H1 (cell line): ENCODE measurements around the gene GRK3. TPM values are rescaled to one million over a fixed set of nuclear protein-coding genes. Genes with fewer than 3 reads are reported as not detected.
"Not testable (repeated sequence)": the region's sequence is repeated elsewhere in the genome, so short reads cannot be mapped to it uniquely, and the experiment has no call there.

Experiments used
- CTCF ChIA-PET: fragments of 300-600 bp; sonication (Branson Sonifier 250); formaldehyde crosslinking; loops from one replicate; lab custom pipeline; 2021; ENCODE audit not compliant: partially characterized antibody; lab: Charles Lee
- POLR2A ChIA-PET: fragments of 300-600 bp; sonication (Branson Sonifier 250); formaldehyde crosslinking; loops from one replicate; lab custom pipeline; 2021; ENCODE audit warnings: inconsistent platforms; ENCODE audit not compliant: partially characterized antibody; lab: Charles Lee
- DNase-seq, 2 experiments: peaks; one replicate each; pipeline versions ENCODE4 v3.0.0 to v3.0.0-alpha.2; 2010 to 2022; ENCODE audit warnings: low spot score in 2 of 2, low read depth in 1 of 2, mixed read lengths in 1 of 2
- FAIRE-seq: peaks from 2 replicates; lab custom pipeline; 2011; peaks lifted over from hg19 to GRCh38; lab: Jason Lieb, UNC
- H2AFZ ChIP-seq: 2 replicates; pipeline ENCODE4 v1.8.1; 2012; ENCODE audit warnings: low read length, inconsistent platforms
- H2AK5ac ChIP-seq: 2 replicates; pipeline ENCODE4 v1.6.1; 2013; ENCODE audit warnings: low read depth, low read length
- H2BK120ac ChIP-seq: replicated peaks from 2 replicates; pipeline ENCODE3; 2013; ENCODE audit warnings: low read depth, low read length, inconsistent platforms
- H2BK12ac ChIP-seq: 2 replicates; pipeline ENCODE4 v1.6.1; 2013; ENCODE audit warnings: low read depth, low read length
- H2BK15ac ChIP-seq: 2 replicates; pipeline ENCODE4 v1.6.1; 2013; ENCODE audit warnings: low read length
- H2BK20ac ChIP-seq: 2 replicates; pipeline ENCODE4 v1.6.1; 2013; ENCODE audit warnings: low read length
- H2BK5ac ChIP-seq: 2 replicates; pipeline ENCODE4 v1.6.1; 2013; ENCODE audit warnings: low read depth, low read length
- H3K14ac ChIP-seq: 2 replicates; pipeline ENCODE4 v1.6.1; 2013; ENCODE audit warnings: inconsistent platforms; ENCODE audit not compliant: insufficient read length
- H3K18ac ChIP-seq: 2 replicates; pipeline ENCODE4 v1.6.1; 2013; ENCODE audit warnings: low read length; ENCODE audit errors: extremely low read depth
- H3K23ac ChIP-seq: 2 replicates; pipeline ENCODE4 v1.6.1; 2013; ENCODE audit warnings: inconsistent platforms; ENCODE audit not compliant: insufficient read length
- H3K23me2 ChIP-seq: 2 replicates; pipeline ENCODE4 v1.6.1; 2013; ENCODE audit warnings: low read depth, low read length
- H3K27ac ChIP-seq: 2 replicates; pipeline ENCODE4 v1.6.1; 2011; ENCODE audit warnings: low read depth, low read length, inconsistent platforms
- H3K27me3 ChIP-seq, 4 experiments: replicated peaks in 1 of 4; 1 replicate in 1 of 4; 2 replicates in 3 of 4; pipeline versions ENCODE4 v1.6.1 to v1.8.1; 2011 to 2013; ENCODE audit warnings: low read length in 3 of 4, mild to moderate bottlenecking in 3 of 4, inconsistent platforms in 2 of 4, mixed read lengths in 2 of 4, moderate library complexity in 1 of 4; ENCODE audit not compliant: control insufficient read depth in 3 of 4, insufficient read depth in 3 of 4; ENCODE audit errors: extremely low read depth in 1 of 4
- H3K36me3 ChIP-seq, 4 experiments: 2 replicates each; pipeline versions ENCODE4 v1.6.1 to v1.8.1; 2011 to 2013; ENCODE audit warnings: mild to moderate bottlenecking in 4 of 4, low read length in 3 of 4, moderate library complexity in 2 of 4, control low read depth in 1 of 4, inconsistent platforms in 1 of 4; ENCODE audit not compliant: insufficient read depth in 4 of 4, control insufficient read depth in 2 of 4
- H3K4ac ChIP-seq: replicated peaks from 2 replicates; pipeline ENCODE3; 2013; ENCODE audit warnings: low read length, low read depth, mixed read lengths, inconsistent platforms; ENCODE audit not compliant: insufficient read length
- H3K4me1 ChIP-seq, 4 experiments: replicated peaks in 1 of 4; 1 replicate in 1 of 4; 2 replicates in 3 of 4; pipeline versions ENCODE4 v1.6.1 to v1.8.1; 2011 to 2013; ENCODE audit warnings: low read length in 3 of 4, inconsistent platforms in 2 of 4, mixed read lengths in 1 of 4; ENCODE audit not compliant: insufficient read depth in 4 of 4, control insufficient read depth in 3 of 4
- H3K4me2 ChIP-seq, 2 experiments: 2 replicates each; pipeline versions ENCODE4 v1.6.1 to v1.8.1; 2011 to 2013; ENCODE audit warnings: low read depth in 2 of 2, low read length in 2 of 2, control low read depth in 1 of 2, inconsistent platforms in 1 of 2, mild to moderate bottlenecking in 1 of 2; ENCODE audit not compliant: insufficient read depth in 1 of 2
- H3K4me3 ChIP-seq, 4 experiments: fragments of 200-600, 300-600 bp in 1 of 4; sonication (generic), shearing (Covaris generic), sonication (Bioruptor Twin) in 1 of 4; 2 replicates each; pipeline versions ENCODE4 v1.5.1 to v1.8.1; 2011 to 2016; ENCODE audit warnings: low read length in 4 of 4, low read depth in 3 of 4, control low read depth in 2 of 4, inconsistent platforms in 2 of 4, mild to moderate bottlenecking in 2 of 4, mixed read lengths in 1 of 4, moderate library complexity in 1 of 4; ENCODE audit not compliant: insufficient read depth in 2 of 4; ENCODE audit errors: extremely low read depth in 1 of 4
- H3K56ac ChIP-seq: replicated peaks from 2 replicates; pipeline ENCODE3; 2013; ENCODE audit warnings: low read depth, mild to moderate bottlenecking, mixed read lengths, low read length, inconsistent platforms; ENCODE audit not compliant: insufficient read length
- H3K79me1 ChIP-seq: 2 replicates; pipeline ENCODE4 v1.6.1; 2013; ENCODE audit warnings: low read depth, low read length, control low read depth
- H3K79me2 ChIP-seq, 2 experiments: 2 replicates each; pipeline versions ENCODE4 v1.6.1 to v1.8.1; 2012 to 2013; ENCODE audit warnings: low read length in 2 of 2, mild to moderate bottlenecking in 2 of 2, inconsistent platforms in 1 of 2; ENCODE audit not compliant: insufficient read depth in 2 of 2, control insufficient read depth in 1 of 2
- H3K9ac ChIP-seq, 4 experiments: replicated peaks in 1 of 4; 1 replicate in 1 of 4; 2 replicates in 3 of 4; pipeline versions ENCODE4 v1.6.1 to v1.8.1; 2011 to 2013; ENCODE audit warnings: low read depth in 3 of 4, low read length in 3 of 4, control low read depth in 2 of 4, mild to moderate bottlenecking in 2 of 4, moderate library complexity in 2 of 4, inconsistent platforms in 1 of 4; ENCODE audit errors: extremely low read depth in 1 of 4
- H3K9me3 ChIP-seq, 2 experiments: 2 replicates each; pipeline versions ENCODE4 v1.6.1 to v1.8.1; 2012 to 2013; ENCODE audit warnings: mild to moderate bottlenecking in 2 of 2, moderate library complexity in 2 of 2, control low read depth in 1 of 2, inconsistent platforms in 1 of 2, low read depth in 1 of 2, low read length in 1 of 2, mixed read lengths in 1 of 2; ENCODE audit not compliant: insufficient read depth in 2 of 2
- H4K20me1 ChIP-seq, 2 experiments: replicated peaks in 1 of 2; 2 replicates each; pipeline versions ENCODE3 to v1.8.1; 2011 to 2013; ENCODE audit warnings: inconsistent platforms in 2 of 2, low read length in 2 of 2, mild to moderate bottlenecking in 1 of 2; ENCODE audit not compliant: insufficient read depth in 2 of 2, control insufficient read depth in 1 of 2
- H4K5ac ChIP-seq: 2 replicates; pipeline ENCODE4 v1.6.1; 2013; ENCODE audit warnings: low read length, low read depth, mixed read lengths, inconsistent platforms; ENCODE audit not compliant: insufficient read length
- H4K8ac ChIP-seq: 2 replicates; pipeline ENCODE4 v1.8.0; 2013; ENCODE audit warnings: mild to moderate bottlenecking, moderate library complexity, low read length, inconsistent platforms; ENCODE audit not compliant: insufficient read depth; ENCODE audit errors: extremely low read depth
- H4K91ac ChIP-seq: replicated peaks from 2 replicates; pipeline ENCODE3; 2013; ENCODE audit warnings: low read length, mixed read lengths, inconsistent platforms; ENCODE audit not compliant: insufficient read length
- WGBS, 2 experiments: shearing (Covaris generic) in 1 of 2; methylation state at CpG; one replicate each; pipeline versions ENCODE4 v1.1.6 to v1.1.7; 2013 to 2015; ENCODE audit warnings: low lambda C conversion rate in 2 of 2, mixed read lengths in 2 of 2, inconsistent platforms in 1 of 2, low coverage in 1 of 2, missing lambda C conversion rate in 1 of 2; ENCODE audit not compliant: insufficient replicate concordance in 2 of 2, insufficient coverage in 1 of 2, insufficient read length in 1 of 2; ENCODE audit errors: extremely low coverage in 1 of 2, missing lambda C conversion rate in 1 of 2; 5-methylcytosine and 5-hydroxymethylcytosine counted together
- polyA plus RNA-seq, 7 experiments: library from polyadenylated mRNA; depleted of rRNA in 3 of 7; stranded (reverse) in 5 of 7; unstranded in 2 of 7; fragments of >200 nt in 5 of 7; fragments of 200-250 nt in 2 of 7; gene quantifications; 1 replicate in 5 of 7; 2 replicates in 1 of 7; 4 replicates in 1 of 7; pipeline versions ENCODE4 v1.2.1 to v1.2.3, GENCODE V29; 2011 to 2013; ENCODE audit warnings: missing spikeins in 2 of 7, mixed read lengths in 2 of 7
- total RNA-seq: library from RNA; stranded (reverse); fragmentation: NEBNext Ultra II Directional; extraction: Animal tissue kit (Norgen Biotek cat#: 25700); gene quantifications from 2 replicates; pipeline ENCODE4 v1.2.1, GENCODE V29; 2021

The GRK3 gene
- total and polyA plus RNA-seq, 2 of the 8 experiments (the other 6 are each of a cell fraction or from before 2014, with no cell fraction given) = 7.5 to 35.3 TPM

DNA sequence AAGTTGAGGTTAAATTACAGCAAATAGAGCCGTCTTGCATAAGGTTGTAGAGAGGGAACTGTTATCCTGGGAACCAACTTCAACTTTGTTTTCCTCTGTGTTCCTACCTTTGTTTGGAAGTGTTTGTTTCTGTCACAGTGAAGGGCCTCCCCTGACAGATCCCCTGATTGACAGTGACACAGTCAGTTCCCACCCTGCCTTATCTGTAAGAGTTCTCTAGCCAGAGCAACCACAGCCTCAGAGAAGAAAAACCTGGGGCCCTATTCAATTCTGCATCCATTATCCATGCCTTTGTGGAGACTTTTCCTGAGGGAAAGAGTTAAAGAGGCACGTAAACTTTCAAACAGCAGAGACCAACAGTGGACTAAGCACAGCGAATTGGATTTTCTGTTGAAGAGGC lies 48.7 kb downstream of the GRK3 start:
- H4K5ac ChIP-seq, POLR2A ChIA-PET, H2AFZ ChIP-seq, H2BK20ac ChIP-seq, H3K79me2 ChIP-seq, H3K56ac ChIP-seq, H3K27ac ChIP-seq, H2BK12ac ChIP-seq, H2BK15ac ChIP-seq, H4K20me1 ChIP-seq, H4K91ac ChIP-seq, H3K79me1 ChIP-seq, H2AK5ac ChIP-seq, H3K18ac ChIP-seq, H4K8ac ChIP-seq, H3K14ac ChIP-seq, H3K4me2 ChIP-seq, H3K27me3 ChIP-seq, H3K36me3 ChIP-seq, H2BK5ac ChIP-seq, H3K23ac ChIP-seq, DNase-seq, H3K4me1 ChIP-seq, CTCF ChIA-PET, H3K9me3 ChIP-seq, H3K9ac ChIP-seq, H3K23me2 ChIP-seq, H3K4ac ChIP-seq, H3K4me3 ChIP-seq, H2BK120ac ChIP-seq: not testable (repeated sequence)
- no CpG with 5 or more reads among the region's 3 CpGs for WGBS, 2 experiments
- FAIRE-seq = peak; percentile 92

DNA sequence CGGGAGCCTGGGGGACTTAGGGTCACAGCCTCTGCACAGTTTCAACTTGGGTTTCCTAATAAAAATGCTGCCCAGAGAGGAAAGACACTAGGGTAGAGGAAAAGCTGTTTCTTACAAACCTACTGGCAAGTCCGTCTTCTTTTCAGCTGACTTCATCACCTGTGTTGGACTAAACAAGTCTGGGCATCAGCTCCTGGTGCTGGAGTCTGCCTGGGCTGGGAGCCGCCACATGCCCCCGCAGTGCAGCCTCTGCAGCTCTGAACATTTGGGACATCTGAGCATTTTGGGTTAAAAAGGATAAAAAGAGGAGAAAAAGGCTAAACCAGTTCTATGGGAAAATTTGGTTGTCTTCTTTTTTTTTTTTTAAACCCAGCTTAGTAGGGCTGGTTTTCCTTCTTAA lies 49.1 kb downstream of the GRK3 start:
- H2BK5ac ChIP-seq, H2BK15ac ChIP-seq, H3K4ac ChIP-seq, H2AFZ ChIP-seq, CTCF ChIA-PET, H3K4me2 ChIP-seq, H3K27me3 ChIP-seq, H3K18ac ChIP-seq, H4K20me1 ChIP-seq, POLR2A ChIA-PET, H3K79me2 ChIP-seq, H3K23ac ChIP-seq, H3K79me1 ChIP-seq, H2AK5ac ChIP-seq, H3K14ac ChIP-seq, DNase-seq, H3K9me3 ChIP-seq, H2BK20ac ChIP-seq, H3K4me3 ChIP-seq, H4K5ac ChIP-seq, H2BK120ac ChIP-seq, H3K27ac ChIP-seq, H4K91ac ChIP-seq, H3K4me1 ChIP-seq, H2BK12ac ChIP-seq, H3K56ac ChIP-seq, H3K23me2 ChIP-seq, H3K36me3 ChIP-seq, H3K9ac ChIP-seq, H4K8ac ChIP-seq: not testable (repeated sequence)
- peak; percentile 39 for FAIRE-seq
- 78% methylated on average over 3 of the region's 4 CpGs; no CpG with 5 or more reads in 1 of the 2 experiments for WGBS, 2 experiments
